IPS-20b (cell line): ENCODE measurements around the gene HAPLN1.
A peak's percentile ranks its signal among the peaks of the same experiment; 100 is the strongest.
"Not testable (repeated sequence)": the region's sequence is repeated elsewhere in the genome, so short reads cannot be mapped to it uniquely, and the experiment has no call there.

Experiments
- H3K27ac ChIP-seq: one replicate; pipeline ENCODE4 v1.5.1; 2013; ENCODE audit warnings: low read length
- H3K27me3 ChIP-seq: 2 replicates; pipeline ENCODE4 v1.6.1; 2013; ENCODE audit warnings: mild to moderate bottlenecking, low read length, inconsistent platforms; ENCODE audit not compliant: insufficient read depth
- H3K36me3 ChIP-seq: 2 replicates; pipeline ENCODE4 v1.6.1; 2013; ENCODE audit warnings: low read depth, mild to moderate bottlenecking, inconsistent platforms, low read length, moderate library complexity; ENCODE audit not compliant: insufficient read depth
- H3K4me1 ChIP-seq: 2 replicates; pipeline ENCODE4 v1.6.1; 2013; ENCODE audit warnings: mild to moderate bottlenecking, control low read depth, inconsistent platforms, low read length, moderate library complexity; ENCODE audit not compliant: insufficient read depth
- H3K4me3 ChIP-seq: 2 replicates; pipeline ENCODE4 v1.5.1; 2013; ENCODE audit warnings: mild to moderate bottlenecking, low read length, inconsistent platforms
- H3K9ac ChIP-seq: 2 replicates; pipeline ENCODE4 v1.6.1; 2013; ENCODE audit warnings: low read depth, mild to moderate bottlenecking, inconsistent platforms, low read length, moderate library complexity
- H3K9me3 ChIP-seq: 2 replicates; pipeline ENCODE4 v1.6.1; 2013; ENCODE audit warnings: mild to moderate bottlenecking, low read depth, low read length, inconsistent platforms; ENCODE audit not compliant: insufficient read depth

HAPLN1 gene

GRCh38 chr5:83736169-83736568 is 15.5 kb upstream of the HAPLN1 start:
- H3K9me3 ChIP-seq, H3K4me3 ChIP-seq, H3K27ac ChIP-seq, H3K36me3 ChIP-seq, H3K4me1 ChIP-seq, H3K9ac ChIP-seq, H3K27me3 ChIP-seq: not testable (repeated sequence)

GRCh38 chr5:83735058-83735457 is 14.4 kb upstream of the HAPLN1 start:
- H3K9ac ChIP-seq, H3K27ac ChIP-seq, H3K9me3 ChIP-seq, H3K36me3 ChIP-seq, H3K4me3 ChIP-seq, H3K27me3 ChIP-seq, H3K4me1 ChIP-seq: not testable (repeated sequence)

DNA sequence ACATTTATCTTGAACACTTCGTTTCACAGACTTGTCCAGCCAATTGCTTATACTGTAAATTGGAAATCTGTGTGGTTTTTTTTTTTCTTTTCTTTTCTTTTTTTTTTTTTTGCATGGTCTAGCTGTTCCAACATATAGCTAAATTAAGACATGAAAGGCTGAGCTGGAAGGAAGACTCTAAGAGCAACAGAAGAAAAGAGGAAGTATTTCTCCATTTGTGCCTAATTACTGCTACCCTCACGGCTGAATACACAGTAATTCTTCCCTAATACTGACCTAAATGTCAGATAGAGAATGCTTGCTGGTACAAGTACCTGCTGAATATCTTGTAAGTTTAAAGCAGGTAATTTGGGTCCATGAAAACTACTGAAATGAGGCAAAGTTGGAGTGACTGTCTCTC is 11.0 kb upstream of the HAPLN1 start:
- no peaks in the 10 kb centered on the region; the same call in 1 of the 2 replicates for H3K9me3 ChIP-seq

DNA sequence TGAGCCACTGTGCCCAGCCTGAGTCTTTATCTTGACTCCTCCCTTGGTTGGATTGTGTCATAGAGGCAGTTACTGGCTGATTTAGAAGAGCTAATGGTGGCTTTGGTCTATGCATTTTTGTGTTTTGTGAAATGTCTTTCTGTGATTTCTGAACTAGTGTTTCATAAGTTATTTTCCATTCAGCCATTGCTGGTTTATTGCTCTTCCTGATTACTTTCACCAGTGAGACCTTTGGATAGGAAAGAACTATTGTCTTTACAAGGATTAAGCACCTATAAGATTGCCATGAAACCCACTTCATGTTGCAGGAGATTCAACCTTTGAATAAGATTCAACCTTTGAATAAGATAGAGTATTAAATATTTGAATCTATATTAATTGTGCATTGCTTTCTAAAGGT is 8.7 kb upstream of the HAPLN1 start:
- Histone ChIP-seq H3K36me3 (no peaks in the 10 kb centered on the region), H3K9me3 (no peaks in the 10 kb centered on the region; the same call in 1 of the 2 replicates), H3K27me3 (no peaks in the 10 kb centered on the region), H3K27ac (no peak overlapping the region), H3K4me1 (peaks cover 5% of the 10 kb centered on the region; the same call in 1 of the 2 replicates), H3K4me3 (no peak overlapping the region), H3K9ac (no peak overlapping the region)

More for the DNA sequence above, 11.0 kb upstream of the HAPLN1 start:
- no peak overlapping the region for H3K27ac ChIP-seq
- no peak overlapping the region for H3K4me3 ChIP-seq
- H3K36me3 ChIP-seq: no peaks in the 10 kb centered on the region
- H3K4me1 ChIP-seq: no peaks in the 10 kb centered on the region; the same call in 1 of the 2 replicates
- H3K9ac ChIP-seq: no peak overlapping the region
- no peaks in the 10 kb centered on the region for H3K27me3 ChIP-seq

- Histone ChIP-seq H3K27ac (no peak overlapping the region), H3K9ac (no peak overlapping the region), H3K4me1 (peaks cover 14% of the 10 kb centered on the region; the same call in 1 of the 2 replicates), H3K27me3 (no peaks in the 10 kb centered on the region), H3K9me3 (no peaks in the 10 kb centered on the region; the same call in 1 of the 2 replicates), H3K4me3 (no peak overlapping the region), H3K36me3 (no peaks in the 10 kb centered on the region)
Measured at GRCh38 chr5:83726912-83727311, 6.3 kb upstream of the HAPLN1 start.

GRCh38 chr5:83724935-83725334 is 4.3 kb upstream of the HAPLN1 start:
- H3K4me1 ChIP-seq: peaks cover 14% of the 10 kb centered on the region; the same call in 1 of the 2 replicates
- H3K9me3 ChIP-seq: no peaks in the 10 kb centered on the region; the same call in 1 of the 2 replicates
- no peaks in the 10 kb centered on the region for H3K36me3 ChIP-seq
- H3K27me3 ChIP-seq: no peaks in the 10 kb centered on the region; the same call in 1 of the 2 replicates
- H3K4me3 ChIP-seq: no peak overlapping the region
- no peak overlapping the region for H3K27ac ChIP-seq
- no peak overlapping the region for H3K9ac ChIP-seq

DNA sequence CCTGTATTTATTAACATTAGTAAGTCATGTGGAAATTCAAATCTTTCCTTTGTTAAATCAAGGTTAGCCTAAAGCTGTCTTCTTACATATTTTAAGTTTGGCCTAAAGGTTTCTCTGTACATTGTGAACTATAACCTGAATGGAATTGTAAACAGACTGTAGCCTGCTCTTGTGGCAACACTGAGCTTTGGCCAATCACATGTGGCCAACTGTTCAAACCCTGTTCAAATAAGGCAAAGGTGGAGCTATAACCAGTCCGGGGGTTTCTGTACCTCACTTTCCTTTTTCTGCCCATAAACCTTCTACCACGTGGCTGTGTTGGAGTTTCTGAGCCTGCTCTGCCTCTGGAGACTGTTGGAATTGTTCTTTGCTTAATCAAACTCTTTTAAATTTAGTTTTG is 3.3 kb upstream of the HAPLN1 start:
- Histone ChIP-seq H3K9me3 (no peaks in the 10 kb centered on the region; the same call in 1 of the 2 replicates), H3K4me3 (no peak overlapping the region), H3K27me3 (no peaks in the 10 kb centered on the region; the same call in 1 of the 2 replicates), H3K27ac (no peak overlapping the region), H3K36me3 (no peaks in the 10 kb centered on the region), H3K4me1 (peaks cover 14% of the 10 kb centered on the region; the same call in 1 of the 2 replicates), H3K9ac (no peak overlapping the region)

DNA sequence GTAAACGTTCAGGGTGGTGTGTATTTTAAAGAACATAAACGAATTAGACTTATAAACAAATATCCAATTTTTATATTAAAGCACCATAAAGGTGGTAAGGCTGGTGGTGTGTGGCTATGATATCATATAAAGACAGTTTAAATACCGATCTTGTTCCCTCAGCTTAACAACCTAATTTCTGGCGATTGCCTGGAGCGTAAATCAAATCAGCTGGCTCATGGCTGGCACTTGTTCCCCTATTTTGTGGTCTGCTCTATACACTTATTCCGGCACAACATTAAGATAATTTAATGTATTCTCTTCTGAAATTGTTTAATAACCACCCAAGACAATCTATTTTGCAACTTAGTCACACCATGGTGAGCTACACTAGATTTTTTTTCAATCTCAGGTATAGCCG is 2.4 kb upstream of the HAPLN1 start:
- no peaks in the 10 kb centered on the region for H3K36me3 ChIP-seq
- peak overlapping the region; percentile 73; the same call in 1 of the 2 replicates for H3K9ac ChIP-seq
- no peaks in the 10 kb centered on the region; the same call in 1 of the 2 replicates for H3K27me3 ChIP-seq
- H3K4me1 ChIP-seq: peaks cover 14% of the 10 kb centered on the region; the same call in 1 of the 2 replicates
- H3K9me3 ChIP-seq: no peaks in the 10 kb centered on the region; the same call in 1 of the 2 replicates
- H3K4me3 ChIP-seq: peak overlapping the region; percentile 71; the same call in 1 of the 2 replicates
- no peak overlapping the region for H3K27ac ChIP-seq

DNA sequence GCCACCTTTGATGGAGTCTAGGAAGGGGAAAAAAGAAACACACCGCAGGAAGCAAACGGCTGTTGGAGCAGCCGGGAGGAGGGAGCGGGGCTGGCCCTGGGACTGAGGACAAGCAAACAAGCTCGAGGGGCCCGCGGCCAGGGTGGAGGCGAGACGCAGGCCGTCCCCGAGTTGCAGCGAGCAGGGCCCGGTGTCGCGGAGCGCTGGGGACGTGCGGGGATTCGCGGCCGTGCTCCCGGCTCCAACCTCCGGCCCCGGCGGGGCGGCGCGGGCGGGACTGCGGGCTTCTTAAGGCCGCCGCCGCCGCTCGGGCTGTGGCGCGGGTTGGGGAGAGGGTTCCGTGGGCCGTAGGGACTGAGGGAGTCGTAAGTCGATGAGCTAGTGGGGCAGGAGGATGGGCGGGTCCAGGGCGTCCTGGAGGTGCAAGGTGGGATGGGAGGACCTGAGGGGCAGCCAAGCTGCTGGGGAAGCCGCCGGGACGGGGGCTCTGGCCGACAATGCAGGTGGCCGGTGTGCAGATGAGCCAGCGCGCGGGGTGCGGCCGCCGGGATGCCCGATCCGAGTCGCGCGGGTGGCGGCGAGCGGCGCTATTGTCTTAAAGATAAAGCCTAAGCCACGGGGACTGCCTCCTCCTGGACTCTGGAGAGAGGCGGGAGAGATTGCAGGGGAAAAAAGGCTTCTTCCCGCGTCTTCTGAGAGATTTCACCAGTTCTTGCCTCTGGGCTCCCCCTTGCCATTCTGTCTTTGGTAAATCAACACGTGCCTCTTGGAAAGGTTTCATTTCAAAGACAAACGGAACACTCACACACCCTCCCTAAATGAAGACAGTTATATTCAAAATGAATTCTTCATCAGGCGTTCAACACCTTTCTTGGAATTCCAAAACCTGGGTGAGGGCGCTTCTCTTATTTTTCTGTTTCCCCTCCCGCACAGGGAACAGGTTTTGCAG is 1.6 kb upstream of the HAPLN1 start:
- H3K27ac ChIP-seq: no peak overlapping the region
- H3K4me3 ChIP-seq: peak overlapping the region; percentile 71
- peak overlapping the region; percentile 73 for H3K9ac ChIP-seq
- H3K27me3 ChIP-seq: no peaks in the 10 kb centered on the region; the same call in 1 of the 2 replicates
- H3K9me3 ChIP-seq: no peaks in the 10 kb centered on the region
- peaks cover 14% of the 10 kb centered on the region; the same call in 1 of the 2 replicates for H3K4me1 ChIP-seq
- no peaks in the 10 kb centered on the region for H3K36me3 ChIP-seq

DNA sequence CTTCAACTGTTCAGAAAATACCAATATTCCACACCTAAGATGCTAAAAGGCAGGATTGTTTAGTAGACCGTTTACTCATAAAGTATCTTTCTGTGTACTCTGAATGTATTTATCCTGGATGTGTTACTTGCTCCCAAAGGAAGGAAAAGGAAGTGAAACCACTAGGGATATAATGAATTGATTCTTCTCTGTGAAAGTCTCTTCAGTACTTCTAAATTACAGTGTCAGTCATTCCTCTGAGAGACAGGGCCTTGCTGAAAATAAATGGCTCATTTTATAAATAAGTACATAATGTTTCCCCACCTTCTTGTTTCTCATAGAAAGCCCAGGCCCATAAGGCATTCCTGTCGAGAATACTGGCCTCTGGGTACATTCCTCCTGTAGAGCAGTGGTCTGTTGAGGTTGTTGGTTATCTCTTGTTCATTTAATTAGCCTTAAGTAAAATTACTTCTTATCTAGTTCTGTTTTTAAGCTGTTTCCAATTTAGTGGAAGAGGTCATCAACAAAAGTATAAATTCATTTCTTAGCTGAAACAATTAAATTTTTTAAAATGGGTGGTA is 1.6 kb downstream of the HAPLN1 start:
- no peaks in the 10 kb centered on the region for H3K36me3 ChIP-seq
- peaks cover 18% of the 10 kb centered on the region; the same call in 1 of the 2 replicates for H3K4me1 ChIP-seq
- no peak overlapping the region for H3K9ac ChIP-seq
- H3K9me3 ChIP-seq: no peaks in the 10 kb centered on the region
- H3K27ac ChIP-seq: no peak overlapping the region
- no peaks in the 10 kb centered on the region; the same call in 1 of the 2 replicates for H3K27me3 ChIP-seq
- no peak overlapping the region; the same call in 1 of the 2 replicates for H3K4me3 ChIP-seq

- H3K4me1 ChIP-seq: peaks cover 17% of the 10 kb centered on the region; the same call in 1 of the 2 replicates
- no peak overlapping the region for H3K27ac ChIP-seq
- no peak overlapping the region for H3K9ac ChIP-seq
- H3K36me3 ChIP-seq: no peaks in the 10 kb centered on the region
- H3K27me3 ChIP-seq: no peaks in the 10 kb centered on the region; the same call in 1 of the 2 replicates
- no peak overlapping the region; the same call in 1 of the 2 replicates for H3K4me3 ChIP-seq
- H3K9me3 ChIP-seq: no peaks in the 10 kb centered on the region
Measured at GRCh38 chr5:83718195-83718825, 2.3 kb downstream of the HAPLN1 start.
